T47D (cell line): Measurements from ENCODE around the gene FAM20C.
A peak's percentile ranks its signal among the peaks of the same experiment; 100 is the strongest.
"Not testable (repeated sequence)": the region's sequence is repeated elsewhere in the genome, so short reads cannot be mapped to it uniquely, and the experiment has no call there.

Source experiments
- DNase-seq, 2 experiments: peaks; one replicate each; pipeline versions ENCODE4 v3.0.0 to v3.0.0-alpha.2; 2011 to 2012; ENCODE audit warnings: low read depth in 1 of 2, low spot score in 1 of 2
- JUND ChIP-seq: IDR thresholded peaks from 2 replicates; pipeline ENCODE4 v1.6.1; 2012; ENCODE audit warnings: low read depth
- in situ Hi-C: cut with HindIII; loops from 2 replicates; pipeline ENCODE4 v1.10.0; 2016; ENCODE audit warnings: low sequenced_read_pairs, low pct_unique_long_range_greater_than_20kb

FAM20C gene

DNA sequence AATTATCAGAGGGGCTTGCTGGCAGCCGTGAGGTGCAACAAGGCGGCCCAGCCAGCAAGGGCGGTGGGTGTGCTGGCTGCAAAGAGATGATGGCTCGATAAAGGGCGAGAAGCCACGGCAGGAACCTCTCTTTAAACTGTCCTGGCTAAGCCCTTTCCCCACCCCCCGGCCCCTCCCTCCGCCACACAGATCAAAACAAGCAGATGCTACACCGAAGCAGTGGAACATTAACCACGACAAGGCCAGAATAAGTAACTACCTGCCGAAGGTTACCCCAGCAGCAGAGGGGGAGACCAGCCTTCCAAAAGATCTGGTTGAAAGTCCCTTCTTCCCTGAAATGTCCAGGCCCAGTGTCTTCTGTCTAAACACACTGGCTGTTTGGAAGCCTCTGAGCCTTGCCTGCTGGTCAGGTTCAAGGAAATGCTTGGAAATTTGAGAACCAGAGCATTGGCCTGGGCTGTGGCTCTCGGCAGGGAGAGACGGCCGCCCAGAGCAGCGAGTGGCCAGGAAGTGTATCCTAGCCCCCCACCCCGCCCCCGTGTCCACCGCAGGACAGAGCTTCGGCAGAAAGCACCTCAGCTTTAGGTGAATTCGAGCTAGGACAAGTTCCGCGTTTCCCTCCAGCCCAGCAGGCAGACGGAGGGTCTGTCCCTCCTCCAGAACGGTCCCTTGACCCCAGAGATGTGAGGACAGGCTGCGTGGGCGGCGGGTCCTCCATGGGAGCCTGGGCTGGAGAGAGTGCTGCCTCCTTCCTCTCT is 2.1 kb downstream of the FAM20C start:
- DNase-seq: peak; percentile 41 to 59

DNA sequence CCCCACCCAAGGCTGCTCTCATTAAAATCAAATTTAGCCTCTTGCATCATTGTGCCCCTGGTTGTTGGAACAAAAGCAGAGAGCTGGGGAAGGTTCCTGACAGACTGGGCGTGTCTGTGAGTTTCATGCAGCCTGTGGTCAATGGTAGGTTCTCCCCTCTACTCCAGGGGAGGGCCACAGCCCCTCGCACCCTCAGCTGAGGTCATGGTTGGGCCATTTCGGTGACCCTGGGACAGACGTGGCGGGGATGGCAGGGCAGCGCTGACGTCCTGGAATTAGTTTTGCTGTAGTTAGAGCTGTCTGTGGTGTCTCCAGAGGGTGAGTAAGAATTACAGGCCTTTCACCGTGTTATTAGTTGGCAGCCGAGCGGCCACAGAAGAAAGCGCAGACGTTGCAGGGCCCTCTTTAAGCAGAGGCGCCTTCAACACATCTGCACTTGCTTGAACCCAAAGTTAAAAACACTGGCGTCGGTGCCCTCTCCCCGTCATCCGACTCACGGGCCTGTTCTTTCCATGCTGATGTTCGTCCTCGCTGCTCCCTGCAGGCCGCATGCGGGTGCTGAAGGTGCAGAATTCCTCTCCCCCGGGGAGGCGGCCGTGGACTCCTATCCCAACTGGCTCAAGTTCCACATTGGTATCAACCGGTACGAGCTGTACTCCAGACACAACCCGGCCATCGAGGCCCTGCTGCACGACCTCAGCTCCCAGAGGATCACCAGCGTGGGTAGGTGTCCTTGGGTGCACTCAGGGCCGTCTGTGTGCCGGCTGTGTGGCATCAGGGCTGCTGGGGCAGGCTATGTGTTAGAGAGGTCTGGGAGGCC is 2.8 kb downstream of the FAM20C start:
- no peak for DNase-seq
- TF ChIP-seq JUND: no peak
- in situ Hi-C loops: no loop called here

More for the DNA sequence above, 2.1 kb downstream of the FAM20C start:
- in situ Hi-C loops: no loop called here
- no peak for TF ChIP-seq JUND

DNA sequence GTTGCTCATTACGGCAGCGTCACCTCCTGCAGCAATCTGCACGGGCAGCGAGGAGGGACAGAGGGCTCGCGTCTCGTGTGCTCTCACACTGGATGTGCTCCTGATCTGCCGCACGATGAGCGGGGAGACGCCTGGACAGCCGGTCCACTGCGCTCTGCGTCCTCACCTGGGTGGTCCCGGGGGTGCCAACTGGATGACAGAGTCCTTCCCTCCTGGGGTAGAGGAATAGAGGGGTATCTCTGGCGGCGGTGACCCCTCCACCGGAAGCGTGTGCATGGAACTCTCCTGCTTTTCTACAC is 3.4 kb downstream of the FAM20C start:
- no peak for DNase-seq
- in situ Hi-C loops: no loop called here
- TF ChIP-seq JUND: no peak

- in situ Hi-C loops: no loop called here
- no peak for TF ChIP-seq JUND
- DNase-seq: no peak
These were observed 3.9 kb downstream of the FAM20C start for GRCh38 chr7:196283-196682.

GRCh38 chr7:196778-197321 is 4.5 kb downstream of the FAM20C start:
- in situ Hi-C loops: no loop called here
- no peak for DNase-seq
- TF ChIP-seq JUND: no peak

DNA sequence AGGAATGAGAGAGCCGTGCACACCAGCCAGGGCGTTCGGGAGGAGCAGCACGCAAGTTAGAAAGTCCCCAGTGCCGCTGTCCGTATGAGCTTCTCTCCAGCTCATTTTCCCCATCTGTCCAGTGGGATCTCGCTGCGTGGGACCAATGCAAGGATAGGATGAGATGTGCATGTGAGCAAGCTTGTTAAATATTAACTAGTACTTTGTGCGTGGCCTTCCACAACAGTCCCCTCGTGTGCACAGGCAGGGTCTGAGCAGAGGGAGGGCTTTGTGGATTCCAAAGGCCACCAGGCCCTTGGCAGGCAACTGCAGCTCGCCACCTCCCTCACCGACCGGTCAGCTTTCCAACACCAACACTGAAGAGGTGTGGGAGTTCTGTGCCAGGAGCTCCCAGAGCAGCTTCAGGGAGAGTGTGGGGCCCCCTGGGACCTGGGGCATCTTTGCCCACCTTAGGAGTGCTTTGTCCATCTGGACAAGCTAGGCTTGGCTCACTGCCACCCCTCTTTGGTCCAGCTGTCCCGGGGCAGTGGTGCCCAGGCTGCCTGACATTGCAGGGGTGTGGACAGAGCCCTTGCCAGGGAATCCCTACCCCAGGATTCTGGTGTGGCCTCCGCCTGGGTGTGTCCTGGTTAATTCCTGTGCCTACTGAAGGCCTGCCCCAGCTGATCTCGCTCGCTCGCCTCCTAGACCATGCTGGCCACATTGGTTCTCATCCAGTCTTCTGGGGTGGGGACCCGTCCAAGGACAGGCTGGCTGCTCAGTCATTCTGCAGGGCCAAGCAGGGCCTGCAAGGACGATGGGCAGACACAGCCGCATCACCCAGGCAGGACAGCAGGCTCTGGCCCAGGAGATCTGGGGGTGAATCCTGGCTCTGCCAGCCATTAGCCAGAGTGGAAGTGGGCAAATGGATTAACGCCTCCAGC is 5.3 kb downstream of the FAM20C start:
- in situ Hi-C loops: no loop called here
- no peak for DNase-seq
- TF ChIP-seq JUND: no peak

DNA sequence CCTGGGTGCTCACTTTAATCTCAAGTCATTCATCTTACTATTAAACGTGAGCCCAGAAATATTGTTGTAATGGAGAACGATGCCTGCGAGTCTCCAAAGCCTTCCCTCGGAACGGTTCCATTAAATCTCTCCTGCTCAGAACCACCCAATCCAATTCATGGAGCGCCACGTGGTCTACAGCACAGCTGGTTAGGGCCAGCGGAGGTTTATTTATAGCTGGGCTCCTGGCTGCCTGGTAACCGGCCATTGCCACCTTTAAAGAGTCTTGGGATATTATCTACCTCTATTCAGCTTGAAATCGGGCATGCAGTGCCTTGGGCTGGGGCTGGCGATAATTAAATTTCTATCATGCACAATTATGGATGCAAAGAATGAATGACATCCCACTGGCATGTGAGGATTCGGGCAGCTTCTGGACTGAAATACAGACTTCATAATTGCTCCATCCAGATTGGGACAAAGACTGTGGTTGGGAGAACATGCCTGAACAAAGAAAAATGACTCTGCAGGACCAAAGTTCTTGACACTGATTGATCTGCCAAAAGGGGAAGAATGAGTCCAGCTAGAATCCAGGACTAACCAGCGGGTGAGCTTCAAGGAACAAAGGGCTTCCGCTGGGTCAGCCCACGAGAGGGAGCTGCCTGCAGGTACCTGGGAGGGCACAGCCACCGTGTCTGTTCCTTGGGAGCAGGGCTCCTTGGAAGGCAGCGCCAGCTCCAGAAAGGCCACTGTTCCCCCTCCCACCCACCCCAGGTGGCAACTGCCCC is 7.3 kb downstream of the FAM20C start:
- in situ Hi-C loops: no loop called here
- DNase-seq: no peak
- TF ChIP-seq JUND: no peak

- no peak for DNase-seq
- in situ Hi-C loops: no loop called here
- TF ChIP-seq JUND: no peak
These were observed 7.9 kb downstream of the FAM20C start for GRCh38 chr7:200290-200689.

DNA sequence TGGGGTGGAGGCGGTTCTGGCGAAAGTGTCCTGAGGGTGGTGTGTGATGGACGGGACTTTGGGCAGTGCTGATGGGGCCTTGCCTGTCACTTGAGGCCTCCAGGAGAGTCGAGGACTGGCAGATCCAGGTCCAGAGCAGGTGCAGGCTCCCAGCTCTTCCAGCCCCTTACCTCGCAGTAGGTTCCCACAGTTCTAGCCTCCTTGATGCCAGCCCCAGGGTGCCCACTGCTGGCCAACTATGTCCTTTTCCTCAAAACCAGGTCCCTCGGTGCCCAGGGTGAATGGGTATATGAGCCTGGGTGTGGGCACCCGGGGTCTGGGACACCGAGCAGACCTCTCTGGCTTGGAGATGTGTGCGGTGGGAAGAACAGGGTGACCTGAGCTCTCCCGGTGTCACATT is 8.3 kb downstream of the FAM20C start:
- no peak for TF ChIP-seq JUND
- peak in 1 of 2 experiments; percentile 48 for DNase-seq
- in situ Hi-C loops: no loop called here

DNA sequence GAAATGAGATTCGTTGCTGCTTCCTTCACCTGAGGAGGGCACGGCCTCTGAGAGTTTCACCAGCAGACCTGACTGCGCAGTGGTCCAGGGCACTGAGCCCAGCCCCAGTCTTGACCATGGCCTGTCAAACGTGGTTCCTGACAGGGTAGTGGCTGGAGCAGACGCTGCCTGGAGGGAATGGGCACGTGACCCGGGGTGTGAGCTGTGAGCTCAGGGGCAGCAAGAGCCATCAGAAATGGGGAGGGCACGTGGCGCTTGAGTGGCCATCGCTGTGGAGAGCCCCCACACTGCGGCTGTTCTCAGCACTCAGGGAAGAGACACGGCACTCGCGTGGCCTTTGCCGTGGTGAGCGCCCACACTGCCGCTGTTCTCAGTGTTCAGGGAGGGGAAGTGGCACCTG is 12.0 kb downstream of the FAM20C start:
- no peak for TF ChIP-seq JUND
- in situ Hi-C loops: no loop called here
- no peak for DNase-seq

GRCh38 chr7:205115-206010 is 13.0 kb downstream of the FAM20C start:
- TF ChIP-seq JUND: no peak

DNA sequence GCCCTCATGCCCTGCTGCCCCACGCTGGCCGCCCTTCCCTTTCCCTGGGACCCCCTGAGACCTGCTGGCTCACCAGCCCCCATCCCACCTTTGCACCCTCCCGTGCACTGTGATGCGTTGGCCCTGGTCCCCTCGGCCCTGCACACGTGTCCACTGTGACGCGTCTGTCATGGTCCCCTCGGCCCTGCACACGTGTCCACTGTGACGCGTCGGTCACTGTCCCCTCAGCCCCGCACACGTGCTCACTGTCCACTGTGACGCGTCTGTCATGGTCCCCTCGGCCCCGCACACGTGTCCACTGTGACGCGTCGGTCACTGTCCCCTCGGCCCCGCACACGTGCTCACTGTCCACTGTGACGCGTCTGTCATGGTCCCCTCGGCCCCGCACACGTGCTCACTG is 14.0 kb downstream of the FAM20C start:
- DNase-seq, in situ Hi-C loops: not testable (repeated sequence)

More at GRCh38 chr7:205115-206010, 13.0 kb downstream of the FAM20C start:
- in situ Hi-C loops: no loop called here
- no peak for DNase-seq
